Hindlimb muscle (tissue), 1 donor: ENCODE measurements around the gene ELF1. TPM values are rescaled to one million over a fixed set of nuclear protein-coding genes. Genes with fewer than 3 reads are reported as not detected.
"Not testable (repeated sequence)": the region's sequence is repeated elsewhere in the genome, so short reads cannot be mapped to it uniquely, and the experiment has no call there.

Experiments used
- DNase-seq: peaks from one replicate; pipeline ENCODE4 v3.0.0-alpha.2; 2013
- polyA plus RNA-seq: library from polyadenylated mRNA; unstranded; fragments of 120-200 nt; gene quantifications from one replicate; pipeline ENCODE4 v1.2.1, GENCODE V29; 2013; ENCODE audit not compliant: insufficient read length

Gene ELF1
- polyA plus RNA-seq, 1 donor: 34.3 TPM

- DNase-seq: no peak
Observed at GRCh38 chr13:41040584-41041334, 21.6 kb upstream of the ELF1 start.

GRCh38 chr13:41039746-41040145 is 20.6 kb upstream of the ELF1 start:
- DNase-seq: no peak

DNA sequence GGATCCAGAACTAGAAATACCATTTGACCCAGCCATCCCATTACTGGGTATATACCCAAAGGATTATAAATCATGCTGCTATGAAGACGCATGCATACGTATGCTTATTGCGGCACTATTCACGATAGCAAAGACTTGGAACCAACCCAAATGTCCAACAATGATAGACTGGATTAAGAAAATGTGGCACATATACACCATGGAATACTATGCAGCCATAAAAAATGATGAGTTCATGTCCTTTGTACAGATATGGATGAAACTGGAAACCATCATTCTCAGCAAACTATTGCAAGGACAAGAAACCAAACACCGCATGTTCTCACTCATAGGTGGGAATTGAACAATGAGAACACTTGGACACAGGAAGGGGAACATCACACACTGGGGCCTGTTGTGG is 17.4 kb upstream of the ELF1 start:
- DNase-seq: not testable (repeated sequence)

DNA sequence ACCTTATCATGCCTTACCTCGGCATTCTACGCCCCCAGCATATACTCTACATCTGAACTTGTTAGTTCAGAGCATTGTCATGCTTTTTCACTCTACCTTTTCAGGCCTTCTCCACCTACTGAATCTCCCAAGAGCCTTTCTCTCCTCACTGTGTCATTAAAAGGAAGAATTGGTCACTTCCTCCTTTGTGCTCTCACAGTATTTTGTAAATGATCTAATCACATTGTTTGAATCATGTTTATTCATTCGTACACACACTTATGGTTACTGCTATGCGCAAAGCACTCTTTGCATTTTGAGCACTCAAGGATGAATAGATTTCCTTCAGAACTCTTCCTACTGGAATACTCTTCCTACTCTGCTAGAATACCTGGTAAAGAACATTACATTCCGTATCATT is 15.8 kb upstream of the ELF1 start:
- DNase-seq: no peak

- DNase-seq: no peak
Observed at GRCh38 chr13:41034382-41034781, 15.3 kb upstream of the ELF1 start.

DNA sequence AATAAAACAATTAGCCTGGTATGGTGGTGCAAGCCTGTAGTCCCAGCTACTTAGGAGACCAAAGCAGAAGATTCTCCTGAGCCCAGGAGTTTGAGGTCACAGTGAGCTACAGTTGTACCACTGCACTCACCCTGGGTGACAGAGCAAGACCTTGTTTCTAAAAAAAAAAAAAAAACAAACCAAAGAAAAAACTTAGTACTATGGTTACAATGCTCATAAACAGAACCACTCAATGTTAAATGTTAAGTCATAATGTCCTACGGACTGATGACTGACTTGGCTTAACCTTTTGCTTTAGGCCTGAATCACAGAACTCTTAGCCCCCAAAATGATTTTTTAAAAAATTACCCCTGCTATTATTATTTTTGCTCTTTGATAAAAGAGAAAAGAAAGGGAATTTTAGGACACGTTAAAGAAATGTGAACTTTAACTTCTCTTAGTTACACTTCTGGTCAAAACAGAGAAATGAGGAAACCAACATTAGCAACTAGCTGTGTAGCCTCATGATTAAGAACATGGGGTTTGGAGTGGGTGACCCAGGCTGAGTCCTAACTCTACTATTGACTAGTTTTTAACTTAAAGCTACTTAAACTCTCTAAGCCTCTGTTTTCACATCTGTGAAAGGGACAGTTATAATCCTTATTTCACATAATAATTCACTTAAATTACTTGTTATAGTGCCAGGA is 13.7 kb upstream of the ELF1 start:
- no peak for DNase-seq

DNA sequence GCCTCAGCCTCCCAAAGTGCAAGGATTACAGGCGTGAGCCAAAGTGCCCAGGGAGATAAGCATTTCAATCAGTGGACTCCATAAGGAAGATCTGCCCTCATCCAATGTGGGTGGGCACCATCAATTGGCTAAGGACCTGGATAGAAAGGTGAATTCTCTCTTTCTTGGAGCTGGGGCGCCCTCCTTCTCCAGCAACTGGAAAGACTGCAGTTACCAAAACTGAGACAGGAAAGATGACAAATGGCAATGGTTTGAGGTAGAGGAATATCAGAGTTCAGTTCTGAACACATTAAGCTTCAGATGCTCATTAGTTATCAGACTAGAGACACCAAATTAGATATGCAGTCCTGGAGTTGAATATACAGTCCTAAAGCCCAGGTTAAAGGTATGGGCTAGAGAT is 10.5 kb upstream of the ELF1 start:
- DNase-seq: no peak

GRCh38 chr13:41028051-41028450 is 8.9 kb upstream of the ELF1 start:
- no peak for DNase-seq

- no peak for DNase-seq
Observed at GRCh38 chr13:41026788-41027187, 7.7 kb upstream of the ELF1 start.

DNA sequence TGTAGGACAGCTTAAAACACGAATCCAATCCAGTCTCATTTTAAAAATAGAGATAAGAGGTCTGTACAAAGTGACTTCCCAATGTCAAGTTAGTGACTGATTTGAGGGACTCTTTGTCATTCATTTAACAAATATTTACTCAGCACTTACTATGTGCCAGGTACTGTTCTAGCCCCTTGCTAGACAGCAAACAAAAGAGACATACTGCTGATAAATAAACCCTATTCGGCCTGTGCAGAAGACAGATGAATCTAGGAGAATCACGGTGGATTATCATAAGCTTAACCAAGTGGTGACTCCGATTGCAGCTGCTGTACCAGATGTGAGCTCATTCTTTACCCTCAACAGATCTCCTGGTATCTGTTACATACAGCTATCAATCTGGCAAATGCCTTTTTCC is 6.4 kb upstream of the ELF1 start:
- DNase-seq: no peak

DNA sequence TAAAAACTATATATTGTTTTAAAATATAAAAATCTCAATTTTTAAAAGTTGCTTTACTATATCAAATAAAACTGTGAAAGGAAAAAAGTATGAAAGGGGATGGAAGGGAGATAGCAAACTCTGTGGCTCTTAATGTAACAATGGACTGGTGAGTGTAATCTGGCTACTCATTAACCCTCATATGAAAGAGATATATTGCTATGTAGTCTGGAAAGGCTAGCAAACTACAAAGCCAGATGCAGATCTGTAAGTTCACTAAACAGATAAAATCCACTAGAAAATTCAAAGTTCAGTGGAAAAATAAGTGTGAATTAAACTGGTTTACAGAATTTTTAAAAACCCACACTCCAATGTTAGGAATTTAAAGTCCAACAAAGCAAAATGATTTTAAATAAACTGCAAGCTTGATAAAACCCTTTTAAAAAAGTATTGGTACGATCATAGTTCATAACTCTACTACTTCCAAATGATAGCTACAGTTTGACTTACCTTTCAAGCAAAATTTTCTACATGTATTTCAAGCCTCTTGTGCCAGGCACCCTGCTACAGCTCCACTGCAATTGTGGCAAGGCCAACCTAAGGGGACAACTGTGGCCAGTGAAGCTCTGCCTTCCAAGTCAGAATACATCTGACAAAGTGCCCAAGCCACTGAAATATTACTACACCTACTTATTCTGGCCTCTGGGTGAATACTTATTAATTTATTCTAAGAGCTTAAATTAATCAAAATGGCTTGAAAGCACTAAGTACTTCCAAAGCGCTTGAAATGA is 647 bp upstream of the ELF1 start:
- no peak for DNase-seq

DNA sequence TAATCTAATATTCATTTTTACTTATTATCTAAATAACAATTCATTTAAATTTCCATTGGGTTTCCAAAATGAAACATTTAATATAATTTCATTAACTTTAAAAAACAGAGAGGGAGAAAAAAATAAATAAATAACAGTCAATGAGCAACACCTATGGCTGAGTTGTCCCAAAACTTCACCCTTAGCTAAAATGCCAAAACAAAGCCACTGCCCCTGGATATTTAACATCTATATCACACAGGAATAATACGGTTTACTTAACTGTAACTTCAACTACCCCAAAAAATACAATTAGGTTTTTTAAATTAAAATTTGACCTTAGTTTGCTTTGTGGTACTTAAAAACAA is 541 bp downstream of the ELF1 start:
- DNase-seq: no peak

DNA sequence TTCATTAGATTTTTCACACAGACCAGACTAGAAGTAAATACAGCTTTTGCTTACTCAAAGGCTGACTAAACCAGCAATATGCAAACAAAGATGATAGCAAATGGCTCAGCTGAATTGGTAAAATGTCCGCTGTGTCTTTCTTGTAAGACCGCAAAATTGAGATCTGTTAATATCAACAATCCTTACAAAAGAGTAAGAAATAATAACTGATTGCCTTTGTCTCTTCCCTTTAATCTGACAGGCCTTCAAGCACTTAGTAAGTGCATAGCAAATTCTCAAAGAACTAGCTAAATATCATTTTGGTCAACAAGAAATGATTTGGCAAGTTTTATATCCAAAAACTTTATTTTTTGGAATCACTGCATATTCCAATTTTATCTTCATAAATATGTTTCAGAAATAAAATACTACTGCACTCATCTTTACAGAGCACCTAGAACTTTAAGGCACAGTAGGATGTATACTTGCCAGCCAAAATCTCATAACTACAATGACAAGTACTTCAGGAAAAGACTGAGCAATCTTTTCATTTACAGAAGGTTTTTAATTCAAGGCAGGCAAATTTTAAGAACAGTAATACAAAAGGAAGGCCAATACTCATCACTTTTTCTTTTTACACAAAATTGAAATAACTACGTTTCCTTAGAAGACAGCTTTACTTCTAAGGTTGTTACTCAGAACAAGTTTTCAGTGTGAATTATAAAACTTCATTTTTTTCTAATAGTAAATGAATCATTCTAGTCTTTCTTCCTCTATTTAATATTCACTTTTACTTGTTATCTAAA is 1.1 kb downstream of the ELF1 start:
- DNase-seq: no peak

- DNase-seq: no peak
Observed at GRCh38 chr13:41017159-41017558, 2.0 kb downstream of the ELF1 start.

- DNase-seq: no peak
Observed at GRCh38 chr13:41015920-41016319, 3.2 kb downstream of the ELF1 start.

DNA sequence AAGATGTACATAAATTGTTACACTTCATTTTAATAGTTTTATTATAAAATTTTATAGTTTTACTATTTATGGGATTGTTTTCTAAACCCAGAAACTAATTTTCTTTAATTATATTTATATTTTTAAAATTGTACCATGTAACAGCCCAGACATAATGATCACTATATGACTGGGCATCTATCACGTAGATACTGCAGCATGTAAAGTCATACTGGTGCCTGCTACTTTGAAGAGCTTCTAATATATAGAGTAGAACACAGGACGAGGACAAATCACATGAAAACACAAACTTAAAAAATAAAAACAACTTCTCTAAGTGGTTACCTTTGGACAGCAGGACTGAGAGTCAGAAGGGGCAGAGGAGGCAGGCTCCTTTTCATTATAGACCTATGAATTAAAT is 5.3 kb downstream of the ELF1 start:
- DNase-seq: no peak

- no peak for DNase-seq
Observed at GRCh38 chr13:41012536-41012935, 6.6 kb downstream of the ELF1 start.

DNA sequence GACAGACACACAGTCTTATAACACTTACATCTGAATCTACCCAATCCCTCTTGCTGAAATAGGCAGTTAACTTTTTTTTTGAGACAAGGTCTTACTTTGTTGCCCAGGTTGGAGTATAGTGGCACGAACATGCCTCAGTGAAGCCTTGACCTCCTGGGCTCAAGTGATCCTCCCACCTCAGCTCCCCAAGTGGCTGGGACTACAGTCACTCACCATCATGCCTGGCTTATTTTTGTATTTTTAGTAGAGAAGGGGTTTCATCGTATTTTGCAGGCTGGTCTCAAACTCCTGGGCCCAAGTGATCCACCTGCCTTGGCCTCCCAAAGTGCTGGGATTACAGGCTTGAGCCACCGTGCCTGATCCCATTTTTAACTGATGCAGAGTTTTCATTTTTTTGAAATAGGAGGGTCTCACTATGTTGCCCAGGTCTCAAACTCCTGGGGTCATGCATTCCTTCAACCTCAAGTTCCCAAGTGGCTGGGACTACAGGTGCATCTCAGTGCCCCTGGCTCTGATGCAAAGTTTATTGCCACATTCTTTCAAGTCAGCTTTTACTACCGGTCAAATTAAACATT is 7.6 kb downstream of the ELF1 start:
- no peak for DNase-seq

DNA sequence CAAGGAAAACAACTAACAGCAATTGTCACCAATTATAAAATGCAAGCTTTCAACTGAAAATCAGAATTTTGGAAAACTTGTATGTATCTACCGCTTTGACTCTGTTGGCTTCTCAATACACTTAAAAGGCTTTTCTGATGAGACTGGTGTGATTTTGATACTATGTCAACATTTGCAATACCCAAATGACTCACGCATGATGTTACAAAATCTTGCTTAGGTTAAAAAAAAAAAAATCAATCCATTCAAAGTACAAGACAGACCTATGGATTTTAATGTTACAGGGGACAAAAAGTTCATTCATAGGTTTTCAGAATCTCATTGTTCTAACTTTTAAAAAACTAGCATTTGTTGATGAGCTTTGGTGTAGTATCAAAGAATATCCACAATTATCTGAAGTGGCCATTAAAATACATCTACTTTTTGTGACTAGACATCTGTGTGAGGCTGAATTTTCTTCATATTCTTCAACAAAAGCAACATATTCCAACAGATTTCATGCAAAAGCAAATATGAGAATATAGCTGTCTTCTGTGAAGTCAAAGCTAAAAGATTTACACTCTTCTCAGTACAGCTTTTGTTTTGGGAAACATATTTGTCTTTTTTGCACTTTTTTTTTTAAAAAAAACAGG is 10.7 kb downstream of the ELF1 start:
- DNase-seq: no peak

- DNase-seq: no peak
Observed at GRCh38 chr13:41007744-41008128, 11.4 kb downstream of the ELF1 start.

GRCh38 chr13:41006978-41007743 is 12.0 kb downstream of the ELF1 start:
- no peak for DNase-seq
